NCI-H446 (cell line): Measurements from ENCODE around the gene PODN.

Source experiments
- DNase-seq, 2 experiments: peaks; one replicate each; lab custom pipeline; 2025; lab: John Stamatoyannopoulos, UW

Gene PODN, protein sequence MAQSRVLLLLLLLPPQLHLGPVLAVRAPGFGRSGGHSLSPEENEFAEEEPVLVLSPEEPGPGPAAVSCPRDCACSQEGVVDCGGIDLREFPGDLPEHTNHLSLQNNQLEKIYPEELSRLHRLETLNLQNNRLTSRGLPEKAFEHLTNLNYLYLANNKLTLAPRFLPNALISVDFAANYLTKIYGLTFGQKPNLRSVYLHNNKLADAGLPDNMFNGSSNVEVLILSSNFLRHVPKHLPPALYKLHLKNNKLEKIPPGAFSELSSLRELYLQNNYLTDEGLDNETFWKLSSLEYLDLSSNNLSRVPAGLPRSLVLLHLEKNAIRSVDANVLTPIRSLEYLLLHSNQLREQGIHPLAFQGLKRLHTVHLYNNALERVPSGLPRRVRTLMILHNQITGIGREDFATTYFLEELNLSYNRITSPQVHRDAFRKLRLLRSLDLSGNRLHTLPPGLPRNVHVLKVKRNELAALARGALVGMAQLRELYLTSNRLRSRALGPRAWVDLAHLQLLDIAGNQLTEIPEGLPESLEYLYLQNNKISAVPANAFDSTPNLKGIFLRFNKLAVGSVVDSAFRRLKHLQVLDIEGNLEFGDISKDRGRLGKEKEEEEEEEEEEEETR

DNA sequence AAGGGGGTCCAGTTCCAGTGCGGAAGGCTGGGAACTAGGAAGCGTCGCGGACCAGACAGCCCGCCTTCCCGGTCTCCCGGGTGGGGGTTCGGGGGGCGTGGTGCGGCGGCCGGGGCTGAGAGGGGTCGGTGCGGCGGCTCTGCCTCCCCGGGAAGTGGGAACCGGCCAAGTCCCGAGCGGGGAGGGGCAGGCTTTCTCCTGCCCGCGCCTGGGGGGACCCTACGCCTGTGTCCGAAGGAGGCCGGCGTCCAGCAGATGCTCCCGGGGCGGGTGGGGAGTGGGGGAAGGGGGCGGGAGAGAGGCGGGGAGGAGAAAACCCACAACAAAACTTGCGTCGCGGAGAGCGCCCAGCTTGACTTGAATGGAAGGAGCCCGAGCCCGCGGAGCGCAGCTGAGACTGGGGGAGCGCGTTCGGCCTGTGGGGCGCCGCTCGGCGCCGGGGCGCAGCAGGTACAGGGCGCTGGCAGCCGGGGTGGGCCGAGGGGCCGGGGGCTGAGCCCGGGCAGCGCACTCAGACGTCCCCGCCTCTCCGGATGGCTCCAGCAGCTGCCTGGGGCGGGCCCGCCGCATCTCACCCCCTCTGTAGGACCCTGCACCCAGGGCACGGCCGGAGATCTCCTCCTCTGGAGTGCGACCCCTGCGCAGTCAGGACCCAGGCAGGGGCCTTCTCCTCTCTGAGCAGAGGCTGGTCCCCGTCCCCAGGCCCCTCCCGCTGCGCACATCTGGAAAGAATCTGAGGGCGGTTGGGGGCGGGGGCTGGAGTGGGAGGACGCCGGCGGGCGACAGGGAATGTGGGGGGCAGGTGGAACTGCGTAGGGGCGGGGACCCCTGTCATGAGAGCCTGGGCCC lies at the start of gene PODN:
PODN (plus strand) TSS at position 355 of the 849 bp plus-strand sequence. CDS start 7,643 bp downstream, outside the sequence.
- no peak for DNase-seq

DNA sequence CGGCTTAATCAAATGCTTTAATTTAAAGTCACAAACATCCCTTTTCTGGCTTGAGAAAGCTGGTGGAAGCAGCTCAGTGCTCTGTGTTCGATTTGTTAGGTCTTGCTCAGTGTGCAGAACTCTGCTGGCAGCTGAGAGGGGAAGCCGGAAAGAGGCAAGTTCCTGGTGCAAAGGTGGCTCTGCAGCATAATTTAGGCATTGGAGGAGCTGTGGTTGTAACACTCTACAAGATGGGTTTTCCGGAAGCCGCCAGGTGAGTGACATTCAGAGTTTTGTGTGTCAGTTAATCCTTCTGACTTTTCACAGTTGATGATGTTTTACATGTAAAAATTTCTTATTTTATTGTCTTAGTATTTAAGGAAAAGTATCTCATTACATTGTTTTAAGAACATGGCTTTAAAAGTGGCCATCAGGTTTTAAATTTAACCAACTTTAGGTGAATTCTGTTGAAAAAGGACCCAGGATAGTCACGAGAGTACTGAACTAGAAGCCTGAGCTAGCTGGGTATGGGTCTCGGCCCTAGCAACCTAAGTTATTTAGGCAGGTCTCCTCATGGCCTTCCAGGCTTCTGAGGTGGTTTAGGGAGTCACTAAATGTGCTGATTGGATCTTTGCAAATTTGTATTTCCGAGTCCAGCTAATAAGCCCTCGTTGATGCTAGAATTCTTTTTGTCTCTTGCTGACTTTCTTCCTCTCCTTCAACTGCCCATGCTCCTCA lies 47.1 kb upstream of the PODN start:
- peak; percentile 69 to 89 for DNase-seq

DNA sequence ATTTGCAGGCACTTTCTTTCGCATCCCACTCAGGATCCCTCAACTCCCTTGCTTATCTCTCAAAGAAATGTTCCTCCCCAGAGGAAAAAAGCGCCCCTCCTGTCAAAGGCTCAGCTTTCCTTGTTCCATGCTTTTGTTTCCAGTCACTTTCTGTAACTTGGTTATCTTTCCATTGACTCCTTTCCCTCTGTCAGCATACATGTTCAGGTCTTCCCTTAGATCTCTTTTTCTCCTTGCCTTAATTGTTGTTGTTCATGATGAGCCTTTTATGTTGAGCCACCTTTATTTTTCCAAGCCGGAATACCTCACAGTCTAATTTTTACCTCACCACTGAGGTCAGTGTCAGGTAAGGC lies 46.5 kb upstream of the PODN start:
- no peak for DNase-seq

DNA sequence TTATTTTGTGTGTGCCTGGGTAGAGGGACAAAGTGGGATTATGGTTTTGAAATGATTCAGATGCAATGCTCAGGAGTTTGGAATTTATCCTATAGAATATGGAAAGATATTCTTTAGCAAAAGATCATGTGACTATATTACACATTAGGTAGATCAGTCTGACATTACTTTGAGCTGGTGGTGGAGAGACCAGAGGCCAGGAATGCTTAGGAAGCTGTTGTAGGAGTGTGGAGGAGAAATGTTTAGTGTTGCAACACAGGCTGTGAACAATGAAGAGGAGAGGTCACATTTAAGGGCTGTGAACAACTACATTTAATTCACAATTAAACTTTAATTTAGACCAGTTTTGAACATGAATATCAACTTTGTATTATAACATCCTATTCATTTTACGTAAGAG lies 45.3 kb upstream of the PODN start:
- no peak for DNase-seq

DNA sequence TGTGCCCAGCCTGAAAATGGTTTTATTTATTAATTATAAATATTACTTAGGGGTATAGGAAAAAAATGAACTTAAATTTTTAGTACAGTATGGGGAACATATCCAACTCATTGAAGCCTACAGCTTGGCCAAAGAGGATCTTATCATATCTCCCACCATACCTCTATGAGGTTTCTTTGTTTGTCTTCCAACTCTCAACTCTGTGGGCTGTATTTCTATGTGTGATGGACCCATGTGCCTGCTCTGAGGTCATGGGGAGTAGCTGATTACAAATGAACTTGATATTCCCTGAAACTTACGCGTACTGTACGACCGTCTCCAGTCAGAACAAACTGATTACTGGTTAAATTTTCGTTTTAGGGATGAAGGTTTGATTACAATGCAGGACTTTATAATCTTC lies 41.4 kb upstream of the PODN start:
- DNase-seq = no peak

DNA sequence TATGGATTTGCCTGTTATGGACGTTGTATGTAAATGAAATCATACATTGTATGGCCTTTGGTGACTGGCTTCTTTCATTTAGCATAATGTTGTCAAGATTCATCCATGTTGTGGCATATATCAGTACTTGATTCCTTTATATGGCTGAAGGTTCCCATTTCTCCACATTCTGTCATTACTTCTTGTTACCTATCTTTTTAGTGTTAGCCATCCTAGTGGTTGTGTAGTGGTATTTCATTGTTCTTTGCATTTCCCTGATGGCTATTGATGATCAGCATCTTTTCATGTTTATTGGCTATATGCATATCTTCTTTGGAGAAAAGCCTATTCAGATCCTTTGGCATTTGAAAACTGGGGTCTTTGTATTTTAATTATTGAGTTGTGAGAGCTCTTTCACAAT lies 39.8 kb upstream of the PODN start:
- DNase-seq = no peak

DNA sequence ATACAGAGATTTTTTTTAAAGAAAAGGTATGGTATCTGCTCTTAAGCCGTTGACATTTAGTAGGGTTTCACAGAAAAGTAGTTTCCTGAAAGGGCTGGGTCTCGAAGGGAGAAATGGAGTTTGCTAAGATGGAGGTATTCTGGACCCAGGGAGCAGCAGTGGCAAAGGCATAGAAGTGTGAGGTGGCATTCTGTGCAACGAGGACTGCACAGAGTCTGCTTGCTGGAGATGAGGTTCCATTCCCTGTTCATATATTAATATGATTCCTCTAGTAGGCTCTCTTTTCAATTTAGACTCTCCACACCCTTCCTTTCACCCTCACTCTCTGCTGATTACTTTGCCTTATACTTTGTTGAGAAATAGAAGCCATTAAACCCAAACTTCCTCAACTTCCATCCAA lies 38.5 kb upstream of the PODN start:
- no peak for DNase-seq

DNA sequence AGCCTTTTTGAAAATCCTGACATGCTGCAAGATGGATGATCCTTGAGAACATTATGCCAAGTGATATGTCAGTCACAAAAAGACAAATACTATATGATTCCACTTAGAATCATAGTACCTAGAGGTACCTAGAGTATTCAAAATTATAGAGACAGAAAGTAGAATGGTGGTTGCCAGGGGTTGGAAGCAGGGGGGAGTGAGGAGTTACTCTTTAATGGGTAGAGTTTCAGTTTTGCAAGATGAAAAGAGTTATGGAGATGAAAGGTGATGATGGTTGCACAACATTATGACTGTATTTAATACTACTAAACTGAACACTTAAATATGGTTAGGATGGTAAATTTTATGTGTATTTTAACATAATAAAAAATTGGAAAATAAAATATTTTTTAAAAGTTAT lies 37.9 kb upstream of the PODN start:
- no peak for DNase-seq

DNA sequence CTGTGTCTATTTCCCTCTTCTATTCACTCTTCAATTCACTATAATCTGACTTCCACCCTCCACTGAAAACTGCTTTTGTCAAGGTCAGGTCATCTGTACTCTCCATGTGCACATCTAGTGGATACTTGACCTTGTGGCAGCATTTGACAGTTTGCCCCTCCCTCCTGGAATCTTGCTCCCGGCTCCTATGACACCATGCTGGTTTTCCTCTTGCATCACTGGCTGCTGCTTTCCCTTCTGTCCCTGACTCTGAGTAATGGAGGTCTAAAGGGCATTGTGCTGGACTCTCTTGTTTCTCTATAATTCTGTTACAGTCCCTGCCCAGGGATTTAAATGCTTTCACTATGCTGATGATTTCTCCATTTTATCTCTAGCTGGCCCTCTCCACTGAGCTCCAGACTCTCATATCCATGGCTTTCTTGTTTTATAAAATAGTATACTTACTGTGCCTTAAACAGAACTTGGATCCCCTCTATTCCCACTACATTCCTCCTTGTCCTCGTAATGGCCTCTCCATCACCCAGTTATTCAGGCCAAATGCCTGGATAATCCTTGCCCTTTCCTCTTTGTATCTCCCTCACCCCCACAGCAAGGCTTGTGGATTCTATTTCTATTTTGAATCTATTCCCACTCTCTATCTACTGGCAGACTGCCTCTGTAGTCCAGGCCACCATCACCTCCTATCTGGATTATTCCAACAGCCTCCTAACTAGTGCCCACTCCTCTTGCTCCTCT lies 36.8 kb upstream of the PODN start:
- DNase-seq = no peak

DNA sequence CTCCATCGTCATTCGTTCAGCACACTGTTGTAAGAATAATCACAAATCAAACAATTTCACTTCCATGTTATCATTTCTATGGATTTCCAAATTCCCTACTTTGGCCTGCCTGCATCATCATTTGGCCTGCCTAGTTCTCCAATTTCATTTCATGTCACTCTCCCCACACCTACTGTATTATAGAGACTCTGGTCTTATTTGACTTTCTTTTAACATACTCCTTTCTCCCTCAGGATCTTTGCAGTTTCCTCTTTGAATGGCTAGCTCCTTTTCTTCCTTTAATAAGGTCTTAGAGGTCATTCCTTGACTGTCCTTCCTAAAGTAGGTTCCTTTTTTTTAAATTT lies 36.3 kb upstream of the PODN start:
- no peak for DNase-seq

DNA sequence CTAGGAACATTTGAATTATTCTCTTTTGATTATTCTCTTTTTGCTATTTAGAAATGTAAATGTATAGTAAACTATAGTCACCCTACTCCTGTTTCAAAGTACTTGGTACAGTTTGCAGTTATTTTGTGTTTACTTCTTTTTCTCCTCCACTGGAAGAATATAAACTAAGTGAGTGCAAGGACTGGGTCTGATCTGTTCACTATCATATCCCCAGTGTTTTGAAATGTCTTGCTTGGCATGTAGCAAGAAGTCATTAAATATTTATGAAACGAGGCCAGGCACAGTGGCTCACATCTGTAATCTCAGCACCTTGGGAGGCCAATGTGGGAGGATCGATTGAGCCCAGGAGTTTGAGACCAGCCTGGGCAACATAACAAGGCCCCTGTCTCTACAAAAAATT lies 35.8 kb upstream of the PODN start:
- no peak for DNase-seq

DNA sequence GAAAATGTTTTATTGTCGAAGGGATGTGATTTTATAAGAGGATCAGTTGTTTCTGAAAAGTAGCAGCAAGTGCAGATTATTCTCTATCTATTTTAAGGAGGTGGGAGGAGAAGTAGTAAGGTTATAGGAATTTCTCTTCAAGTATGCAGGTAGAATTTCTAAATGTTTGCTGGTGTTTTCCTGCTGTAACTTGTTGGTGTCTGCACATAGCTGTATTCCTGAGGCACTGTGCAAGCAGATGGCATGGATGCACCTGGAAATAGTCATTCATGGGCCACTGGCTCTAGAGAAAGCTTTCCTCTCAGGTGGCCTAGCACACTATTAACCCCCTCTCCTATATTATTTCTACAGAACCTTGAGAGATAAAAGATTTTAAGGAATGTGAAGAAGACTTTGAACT lies 30.3 kb upstream of the PODN start:
- DNase-seq = no peak

DNA sequence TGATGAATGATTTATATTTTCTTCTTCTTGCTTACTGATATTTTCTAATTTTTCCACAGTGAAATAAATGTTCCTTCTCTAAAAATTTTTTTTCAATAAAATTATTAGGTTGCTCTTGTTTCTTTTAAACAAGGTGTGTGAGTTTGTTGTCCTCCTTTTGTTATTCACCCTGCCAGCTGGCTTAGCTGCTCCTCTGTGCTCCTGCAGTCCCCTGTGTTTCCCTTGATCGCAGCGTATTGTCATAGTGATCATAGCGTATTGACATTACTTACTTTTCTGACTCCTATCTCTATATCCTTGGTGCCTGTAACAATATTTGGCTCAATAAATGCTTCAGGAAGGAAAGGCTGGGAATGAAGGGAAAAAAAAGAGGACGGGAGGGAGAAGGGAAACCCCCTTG lies 24.9 kb upstream of the PODN start:
- DNase-seq = no peak

DNA sequence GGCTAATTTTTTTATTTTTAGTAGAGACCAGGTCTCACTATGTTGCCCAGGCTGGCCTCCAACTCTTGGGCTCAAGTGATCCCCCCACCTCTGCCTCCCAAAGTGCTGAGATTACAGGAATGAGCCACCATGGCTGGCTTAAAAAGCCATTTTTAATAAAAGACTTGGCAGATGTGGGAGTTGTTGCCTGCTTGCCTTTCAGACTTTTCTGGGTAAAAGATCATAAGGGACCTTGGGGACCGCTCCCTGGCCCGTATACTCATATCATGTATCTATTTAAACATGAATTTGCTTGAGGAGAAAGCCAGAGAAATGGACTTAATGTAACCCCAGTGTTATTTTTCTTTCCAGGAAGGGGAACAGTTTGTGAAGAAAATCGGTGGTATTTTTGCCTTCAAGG lies 23.4 kb upstream of the PODN start:
- no peak for DNase-seq

DNA sequence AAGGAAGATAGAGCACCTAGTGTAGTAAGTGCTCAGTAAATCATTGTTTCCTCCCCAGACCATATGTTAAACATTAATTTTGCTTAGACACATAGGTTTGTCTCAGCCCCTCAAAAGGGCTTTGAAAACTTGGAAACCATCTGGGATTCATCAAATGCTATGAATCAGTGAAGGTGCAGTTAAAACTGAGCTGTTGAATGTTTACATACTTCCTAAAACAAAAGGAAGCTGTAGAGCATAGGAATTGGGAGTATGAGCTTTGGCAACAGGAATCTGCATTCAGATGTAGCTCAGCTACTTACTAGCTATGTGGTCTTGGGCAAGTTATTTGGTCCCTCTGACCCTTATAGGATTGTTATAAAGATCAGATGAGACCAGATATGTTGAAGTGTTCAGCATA lies 18.7 kb upstream of the PODN start:
- DNase-seq = no peak

DNA sequence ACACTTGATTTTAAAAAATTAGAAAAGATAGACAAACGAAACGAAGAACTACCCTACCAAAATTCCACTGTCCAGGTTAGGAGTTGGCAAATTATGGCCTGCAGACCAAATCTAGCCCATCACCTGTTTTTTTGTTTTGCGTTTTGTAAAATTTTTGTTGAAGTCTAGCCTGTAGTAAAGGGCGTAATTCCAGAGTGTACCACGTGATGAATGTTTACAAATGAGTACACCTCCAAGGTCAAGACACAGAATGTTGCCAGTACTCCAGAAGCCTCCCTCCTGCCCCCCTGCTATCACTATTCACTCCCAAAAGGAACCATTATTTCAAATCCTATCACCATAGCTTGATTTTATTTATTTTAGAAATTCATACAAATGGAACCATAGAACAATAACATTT lies 17.1 kb upstream of the PODN start:
- no peak for DNase-seq

DNA sequence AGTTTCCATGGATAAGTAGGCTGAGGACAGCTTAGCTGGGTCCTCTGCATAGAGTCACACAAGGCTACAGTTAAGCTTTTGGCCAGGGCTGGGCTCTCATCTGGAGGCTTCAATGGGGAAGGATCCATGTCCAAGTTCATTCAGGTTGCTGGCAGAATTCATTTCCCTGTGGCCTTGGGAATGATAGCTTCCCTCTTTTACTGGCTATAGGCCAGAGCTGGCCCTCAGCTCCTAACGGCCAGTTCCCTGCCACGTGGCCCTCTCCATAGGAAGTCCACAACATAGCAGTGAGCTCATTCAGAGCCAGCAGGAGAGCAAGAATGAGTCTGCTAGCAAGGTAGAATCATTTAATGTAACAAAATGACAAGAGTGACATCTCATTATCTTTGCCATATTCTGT lies 15.1 kb upstream of the PODN start:
- peak in 1 of 2 experiments; percentile 67 for DNase-seq

DNA sequence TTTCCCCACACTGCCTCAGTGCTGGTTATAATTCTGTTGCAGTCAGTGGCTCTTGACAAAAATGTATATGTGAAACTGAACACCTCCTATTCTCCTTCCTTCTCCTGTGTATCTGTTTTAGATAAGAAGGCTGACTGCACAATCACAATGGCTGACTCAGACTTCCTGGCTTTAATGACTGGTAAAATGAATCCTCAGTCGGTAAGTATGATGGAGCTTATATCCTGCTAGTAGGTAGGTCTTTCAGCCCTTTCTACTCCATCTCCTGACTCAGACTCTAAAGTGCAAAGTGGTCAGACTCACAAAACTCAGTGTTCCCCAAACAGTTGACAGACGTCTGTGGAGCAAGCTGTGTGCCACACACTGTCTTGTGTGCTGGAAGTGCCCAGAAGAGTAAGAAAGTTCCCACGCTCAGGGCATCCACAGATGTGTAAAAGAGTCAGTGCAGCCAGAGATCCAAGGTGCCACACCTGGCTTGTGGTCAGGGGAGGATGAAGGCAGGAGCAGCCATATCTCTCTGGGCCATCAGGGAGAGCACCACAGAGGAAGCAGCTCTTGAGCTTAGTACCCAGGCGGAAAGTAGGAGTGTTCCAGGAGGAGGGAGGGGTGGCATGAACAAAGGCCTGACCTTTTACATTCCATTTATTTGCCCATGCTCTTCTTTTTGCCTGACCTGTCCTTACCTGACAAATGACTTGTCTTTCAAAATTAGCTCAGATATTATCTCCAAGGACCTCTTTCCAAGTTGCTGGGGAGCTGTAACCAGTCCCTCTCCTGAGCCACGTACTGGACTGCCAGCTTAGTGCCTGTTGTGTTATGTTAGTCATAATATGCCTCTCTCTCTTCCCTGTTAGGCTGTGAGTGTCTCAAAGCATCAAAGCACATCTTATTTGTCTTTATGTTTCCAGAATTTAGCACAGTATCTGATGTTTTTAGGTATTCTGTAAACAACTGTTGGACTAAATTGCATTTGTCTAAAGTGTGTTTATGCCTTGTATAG lies 14.0 kb upstream of the PODN start:
- DNase-seq = peak in 1 of 2 experiments; percentile 19

DNA sequence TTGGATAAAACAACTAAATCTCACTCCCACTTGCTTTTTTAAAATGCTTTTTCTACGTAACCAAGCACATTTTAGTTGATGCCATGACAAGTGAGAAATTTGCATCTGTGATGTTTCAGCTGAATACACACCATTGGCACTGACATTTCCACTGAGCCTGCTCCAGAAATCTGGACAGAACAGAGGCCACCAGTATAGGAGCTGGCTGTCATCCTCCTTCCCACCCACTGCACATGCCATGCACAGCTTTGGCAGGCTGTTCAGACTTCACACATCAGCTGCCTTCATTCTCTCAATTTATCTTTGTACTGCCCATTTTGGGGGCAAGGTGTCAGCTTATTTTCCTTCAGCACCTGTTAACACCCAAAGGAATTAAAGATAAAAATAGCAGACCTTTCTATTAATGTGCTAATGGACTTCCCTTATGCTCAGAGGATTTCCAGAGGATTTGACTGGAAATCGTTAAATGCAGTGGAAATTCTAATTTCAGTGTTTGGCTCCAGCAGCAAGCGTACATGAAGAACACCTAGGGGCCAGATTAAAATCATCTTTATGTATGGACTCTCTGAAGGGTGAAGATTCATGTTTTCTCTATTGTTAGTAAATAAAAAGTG lies 12.9 kb upstream of the PODN start:
- peak; percentile 42 to 74 for DNase-seq

DNA sequence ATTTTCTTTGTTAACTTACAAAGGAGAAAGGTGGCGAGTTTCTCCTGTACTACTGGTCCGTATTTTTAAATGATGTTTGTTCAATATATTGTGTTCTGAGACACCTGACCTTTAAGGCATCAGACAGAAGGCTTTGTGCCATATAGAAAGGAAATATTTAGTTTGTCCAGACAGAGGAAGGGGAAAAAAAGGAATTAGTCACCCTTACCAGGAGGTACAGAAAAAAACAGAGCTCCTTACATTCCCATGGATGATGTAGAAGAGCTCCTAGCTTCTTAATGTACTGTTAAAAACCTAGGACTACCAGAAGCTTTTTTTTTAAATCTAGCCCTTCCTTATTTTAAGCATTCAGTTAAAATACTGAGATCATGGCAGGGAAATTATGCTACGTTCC lies 12.4 kb upstream of the PODN start:
- DNase-seq = no peak
